ENCODE results near the gene PEX16. TPM values are rescaled to one million over a fixed set of nuclear protein-coding genes. Genes with fewer than 3 reads are reported as not detected.
A peak's percentile ranks its signal among the peaks of the same experiment; 100 is the strongest.

Gene PEX16
- total RNA-seq, 1 donor from 2014 or later, result 12.8 TPM

DNA sequence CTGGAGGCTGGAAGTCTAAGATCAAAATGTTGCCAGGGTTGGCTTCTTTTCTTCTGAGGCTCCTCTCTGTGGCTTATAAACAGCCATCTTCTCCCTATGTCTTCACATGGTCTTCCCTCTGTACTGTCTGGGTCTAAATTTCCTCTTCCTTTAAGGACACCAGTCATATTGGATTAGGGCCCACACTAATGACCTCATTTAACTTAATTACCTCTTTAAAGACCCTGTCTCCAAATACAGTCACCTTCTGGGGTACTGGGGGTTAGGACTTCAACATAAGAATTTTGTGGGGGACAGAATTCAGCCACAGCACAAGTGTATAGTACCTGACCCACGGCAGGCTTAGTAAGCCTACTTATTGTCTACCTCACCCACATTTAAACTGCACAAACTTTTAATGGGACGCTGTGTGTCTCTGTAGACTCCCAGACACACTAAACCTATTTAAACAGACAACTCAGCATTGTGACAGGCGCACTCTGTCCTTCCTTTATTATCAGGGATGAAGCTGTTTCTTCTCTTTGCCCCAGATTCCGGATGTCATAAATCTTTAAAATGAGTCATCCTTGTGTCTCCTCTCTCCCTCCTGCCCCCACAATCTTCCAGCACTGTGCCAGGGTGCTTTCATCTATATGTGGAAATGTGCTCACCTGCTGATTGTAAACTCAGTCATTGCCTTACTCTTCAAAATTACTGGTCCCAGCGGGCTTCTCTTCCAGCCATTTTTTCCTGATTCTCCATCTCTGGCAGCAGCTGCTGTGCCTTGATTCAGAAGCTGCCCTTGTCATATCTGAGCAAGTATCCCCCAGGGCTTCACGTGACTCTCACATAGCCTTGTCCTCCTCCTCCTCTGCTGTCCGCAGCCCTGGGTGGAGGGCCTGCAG lies 37.6 kb downstream of the PEX16 start:
- peak; percentile 46 for DNase-seq (ENCODE audit: low spot score)

DNA sequence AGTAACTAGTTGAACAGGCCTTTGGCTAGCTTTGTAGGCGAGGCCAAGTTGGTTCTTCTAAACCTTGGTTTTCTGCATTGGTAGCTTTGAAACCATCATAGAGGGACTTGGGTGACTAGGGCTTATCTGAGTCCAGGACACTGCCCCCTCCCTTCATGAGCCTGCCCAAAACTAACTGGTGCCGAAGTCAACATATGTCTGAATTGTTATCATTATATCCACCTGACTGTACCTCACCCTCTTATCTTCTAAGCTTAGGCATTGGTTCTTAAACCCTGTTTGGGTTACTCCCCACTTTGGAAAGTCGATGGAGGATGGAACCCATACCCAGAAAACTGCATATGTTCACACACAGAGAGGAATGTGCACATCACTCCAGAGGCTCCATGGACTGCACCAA lies 39.8 kb downstream of the PEX16 start:
- DNase-seq (ENCODE audit: low spot score), result no peak

DNA sequence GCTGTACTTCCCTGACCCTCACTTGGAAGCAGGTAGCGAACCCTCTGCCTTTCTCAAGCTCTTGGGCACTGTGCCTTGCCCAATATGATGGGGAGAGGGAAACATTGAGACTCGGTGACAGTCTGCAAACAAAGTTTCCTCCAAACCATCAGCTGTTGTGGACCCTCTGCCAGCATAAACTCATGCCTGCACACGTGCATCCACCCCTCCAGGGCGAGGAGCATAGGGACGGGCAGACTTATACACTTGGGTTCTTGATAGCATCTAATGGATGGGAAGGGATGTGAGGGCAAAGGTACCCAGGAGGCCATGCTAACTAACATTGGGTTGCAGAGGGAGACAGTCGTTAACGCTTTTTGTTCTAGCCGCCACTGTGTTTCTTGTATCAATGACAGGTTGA lies 40.5 kb downstream of the PEX16 start:
- no peak for DNase-seq (ENCODE audit: low spot score)

DNA sequence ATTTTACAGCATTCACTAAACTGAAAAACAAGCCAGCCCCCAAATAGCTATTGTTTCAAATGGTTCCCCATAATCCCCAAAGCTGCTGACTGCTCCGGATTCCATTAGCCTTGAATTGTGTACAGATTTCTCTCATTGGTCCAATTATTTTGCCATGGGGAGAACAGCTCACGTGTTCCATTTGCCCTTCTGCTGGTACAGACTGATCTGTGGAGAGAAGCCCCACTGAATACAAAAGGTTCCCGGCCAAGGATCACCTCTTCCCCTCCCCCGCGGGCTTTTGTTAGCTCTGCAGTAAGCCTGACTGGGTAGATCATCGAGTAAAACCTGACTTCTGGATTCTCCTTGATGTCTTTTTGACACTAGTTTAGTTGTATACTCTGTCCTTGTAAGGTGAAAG lies 41.3 kb downstream of the PEX16 start:
- no peak for DNase-seq (ENCODE audit: low spot score)

DNA sequence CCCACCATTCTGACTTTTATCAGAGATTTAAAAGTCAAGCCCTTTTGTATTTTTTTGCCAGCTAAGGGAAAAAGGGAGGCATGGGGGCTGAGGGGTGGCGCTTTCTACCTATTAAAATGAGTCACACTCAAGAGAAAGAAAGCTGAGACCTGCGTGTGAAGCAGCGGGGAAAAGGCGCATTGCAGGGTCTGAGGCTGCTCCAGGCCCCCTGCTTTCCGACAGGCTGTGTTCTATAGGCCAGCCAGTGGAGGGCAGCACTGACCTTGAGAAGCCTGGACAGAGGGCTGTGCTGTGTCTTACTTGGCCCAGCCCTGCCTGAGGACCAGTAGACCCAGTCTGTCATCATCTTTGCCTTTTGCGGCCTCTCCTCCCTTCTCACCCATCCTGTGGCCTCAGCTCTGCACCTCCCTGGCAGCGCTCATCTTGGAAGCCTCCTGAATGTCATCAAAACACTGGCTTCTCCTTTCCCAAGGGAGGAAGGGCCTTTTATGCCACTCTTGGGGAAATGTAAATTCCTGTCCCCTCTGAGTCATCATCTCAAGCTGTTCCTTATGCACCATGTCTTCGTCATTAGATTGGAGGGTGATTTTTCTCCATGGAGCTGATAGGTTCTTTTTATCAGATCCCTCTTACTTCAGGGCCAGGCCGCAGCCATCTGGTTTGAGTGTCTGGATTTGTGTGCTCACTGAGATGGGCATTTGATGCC lies 44.9 kb downstream of the PEX16 start:
- DNase-seq (ENCODE audit: low spot score), result peak; percentile 64

DNA sequence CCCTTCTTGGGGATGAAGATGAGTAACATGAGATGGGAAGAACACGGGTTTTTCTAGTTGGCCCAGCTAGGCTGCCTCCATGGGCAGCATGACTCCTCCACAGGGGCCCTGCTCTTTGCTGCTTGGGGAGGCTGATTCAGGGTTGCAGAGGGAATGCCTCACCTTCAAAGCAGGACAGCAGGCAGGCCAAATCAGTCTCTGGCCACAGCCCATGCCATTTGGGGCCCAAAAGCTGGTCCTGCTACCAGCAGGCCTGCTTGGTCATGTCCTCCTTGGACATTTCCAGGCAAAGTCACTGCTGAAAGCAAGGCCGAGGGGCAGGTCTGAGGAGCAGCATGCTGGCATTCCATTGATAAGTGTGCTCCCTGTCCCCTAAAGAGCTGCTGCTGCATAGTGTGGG lies 46.0 kb downstream of the PEX16 start:
- DNase-seq (ENCODE audit: low spot score), result no peak

DNA sequence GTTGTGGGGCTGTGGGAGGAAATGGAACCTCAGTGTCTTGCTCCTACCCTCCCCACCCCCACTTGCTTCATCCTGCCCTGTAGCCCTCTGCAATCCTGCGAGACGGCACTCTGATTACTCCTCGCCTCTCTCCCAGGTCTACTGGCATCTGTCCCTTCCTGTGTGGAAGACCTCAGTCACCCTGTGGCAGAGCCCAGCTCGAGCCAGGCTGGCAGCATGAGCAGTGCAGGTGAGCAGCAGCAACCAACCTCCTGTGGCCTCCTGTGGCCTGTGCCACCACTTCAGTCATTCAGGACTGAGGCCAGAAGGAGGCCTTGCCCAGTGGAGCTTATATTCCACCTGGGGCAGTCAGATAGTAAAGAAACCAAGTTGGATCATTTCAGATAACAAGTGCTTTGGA lies 47.0 kb downstream of the PEX16 start:
- DNase-seq (ENCODE audit: low spot score), result no peak

DNA sequence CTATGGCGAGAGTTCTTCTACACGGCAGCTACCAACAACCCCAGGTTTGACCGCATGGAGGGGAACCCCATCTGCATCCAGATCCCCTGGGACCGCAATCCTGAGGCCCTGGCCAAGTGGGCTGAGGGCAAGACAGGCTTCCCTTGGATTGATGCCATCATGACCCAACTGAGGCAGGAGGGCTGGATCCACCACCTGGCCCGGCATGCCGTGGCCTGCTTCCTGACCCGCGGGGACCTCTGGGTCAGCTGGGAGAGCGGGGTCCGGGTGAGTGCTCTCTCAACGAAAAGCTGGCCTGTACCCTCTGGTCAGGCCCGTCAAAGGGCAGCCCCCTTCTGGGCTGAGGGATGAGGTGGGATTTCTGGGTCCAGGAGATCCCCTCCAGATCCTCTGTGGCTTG lies 48.1 kb downstream of the PEX16 start:
- no peak for DNase-seq (ENCODE audit: low spot score)

DNA sequence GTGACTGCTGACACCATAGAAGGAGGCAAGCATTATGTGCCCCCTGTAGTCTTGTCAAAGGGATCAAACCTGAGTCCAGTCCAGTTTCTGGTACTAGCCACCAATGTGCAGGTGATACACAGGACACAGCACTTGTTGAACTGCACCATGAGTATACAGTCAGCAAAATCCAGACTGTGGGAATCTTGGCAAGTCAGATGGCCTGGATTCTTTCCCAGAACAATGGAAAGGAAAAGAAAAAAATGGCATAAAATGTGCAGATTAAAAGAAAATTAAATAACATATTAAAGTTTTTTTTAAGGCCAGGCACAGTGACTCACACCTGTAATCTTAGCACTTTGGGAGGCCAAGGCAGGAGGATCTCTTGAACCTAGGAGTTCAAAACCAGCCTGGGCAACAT lies 53.6 kb downstream of the PEX16 start:
- no peak for DNase-seq (ENCODE audit: low spot score)

DNA sequence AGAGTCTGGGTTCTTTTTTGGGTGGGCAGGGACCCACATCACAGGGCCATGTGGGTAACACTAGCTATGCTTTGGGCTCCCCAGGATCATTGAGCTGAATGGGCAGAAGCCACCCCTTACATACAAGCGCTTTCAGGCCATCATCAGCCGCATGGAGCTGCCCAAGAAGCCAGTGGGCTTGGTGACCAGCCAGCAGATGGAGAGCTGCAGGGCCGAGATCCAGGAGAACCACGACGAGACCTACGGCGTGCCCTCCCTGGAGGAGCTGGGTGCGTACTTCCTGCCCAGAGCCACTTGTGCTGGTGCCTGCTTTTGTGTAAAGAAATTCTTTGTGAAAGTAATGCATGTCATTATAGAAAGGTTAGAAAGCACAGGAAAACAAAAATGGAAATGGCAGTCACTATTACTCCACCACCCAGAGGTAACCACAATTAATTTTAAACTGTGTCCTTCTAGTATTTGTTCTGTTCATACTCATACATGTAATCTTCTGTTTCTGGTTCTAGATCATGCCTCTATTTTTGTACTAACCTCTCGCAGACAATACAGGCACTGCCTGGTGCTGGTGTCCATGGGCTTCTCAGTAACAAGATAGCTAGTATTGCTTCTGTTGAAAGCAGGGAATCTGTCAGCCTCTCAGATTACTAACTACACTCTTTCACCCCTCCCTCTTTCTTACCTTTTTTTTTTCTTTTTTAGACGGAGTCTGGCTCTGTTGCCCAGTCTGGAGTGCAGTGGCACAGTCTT lies 56.7 kb downstream of the PEX16 start:
- DNase-seq (ENCODE audit: low spot score), result no peak

DNA sequence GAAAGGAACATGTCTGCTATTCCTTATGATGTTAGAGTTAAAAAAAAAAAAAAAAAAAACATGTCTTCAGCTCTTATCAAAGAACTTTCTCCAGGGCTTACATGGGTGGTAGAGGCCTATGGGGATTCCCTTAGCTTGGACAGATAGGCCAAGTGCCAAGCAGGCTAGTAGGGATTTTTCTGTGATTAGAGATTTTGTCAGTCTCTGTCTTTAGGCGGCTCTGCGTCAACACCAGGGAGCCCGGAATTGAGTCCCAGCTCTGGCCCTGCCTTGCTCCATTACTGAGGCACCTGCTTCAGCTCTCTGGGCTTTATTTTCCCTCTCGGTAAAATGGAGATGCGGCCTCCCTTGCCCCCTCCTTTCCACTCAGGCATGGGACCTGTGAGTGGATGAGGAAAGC lies 57.3 kb downstream of the PEX16 start:
- peak; percentile 86 for DNase-seq (ENCODE audit: low spot score)

Other genes with a start within 250 kb of the PEX16 start
- gene SLC35C1, start 112.7 kb downstream of the PEX16 start, total RNA-seq (ENCODE audit: insufficient read depth, low replicate concordance), result 4.3 TPM
- 23.4 TPM for gene CRY2, start 70.4 kb downstream of the PEX16 start, total RNA-seq (ENCODE audit: insufficient read depth, low replicate concordance)
- gene MAPK8IP1, start 32.2 kb downstream of the PEX16 start, total RNA-seq (ENCODE audit: insufficient read depth, low replicate concordance), result 7.7 TPM
- not detected for gene FREY1, start 10.6 kb downstream of the PEX16 start, total RNA-seq (ENCODE audit: insufficient read depth, low replicate concordance)
- not detected for gene LARGE2, start 4.8 kb upstream of the PEX16 start, total RNA-seq (ENCODE audit: insufficient read depth, low replicate concordance)
- gene PHF21A, start 203.6 kb upstream of the PEX16 start, total RNA-seq (ENCODE audit: insufficient read depth, low replicate concordance), result 38.8 TPM

All from umbilical cord (tissue), 2 donors.